GM18498 (cell line): ENCODE results near the gene PCDH15.

Source experiments
- ATAC-seq: cut with Tn5 transposase; IDR thresholded peaks from one replicate; pipeline ENCODE4 v1.9.1; 2021; ENCODE audit warnings: mild to moderate bottlenecking, moderate library complexity; ENCODE audit not compliant: unreplicated experiment

Gene PCDH15

DNA sequence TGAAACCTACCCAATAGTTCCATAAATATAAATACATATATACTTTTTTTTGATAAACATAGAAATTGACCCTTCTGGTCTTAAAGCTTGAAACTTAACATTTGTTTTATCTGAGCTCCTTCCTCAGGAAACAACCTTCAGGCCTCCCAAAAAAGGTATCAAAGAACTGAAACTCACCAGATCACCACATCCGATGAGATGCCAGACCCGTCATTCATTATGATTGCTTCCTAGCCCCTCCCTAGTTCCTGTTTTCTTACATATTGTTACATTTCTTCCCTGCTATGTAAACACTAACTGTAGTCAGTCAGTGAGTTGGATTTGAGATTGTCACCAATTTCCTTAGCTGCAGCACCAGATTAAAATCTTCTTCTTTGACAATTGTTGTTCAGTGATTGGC, 663.6 kb downstream of the PCDH15 start:
- ATAC-seq = no peak

DNA sequence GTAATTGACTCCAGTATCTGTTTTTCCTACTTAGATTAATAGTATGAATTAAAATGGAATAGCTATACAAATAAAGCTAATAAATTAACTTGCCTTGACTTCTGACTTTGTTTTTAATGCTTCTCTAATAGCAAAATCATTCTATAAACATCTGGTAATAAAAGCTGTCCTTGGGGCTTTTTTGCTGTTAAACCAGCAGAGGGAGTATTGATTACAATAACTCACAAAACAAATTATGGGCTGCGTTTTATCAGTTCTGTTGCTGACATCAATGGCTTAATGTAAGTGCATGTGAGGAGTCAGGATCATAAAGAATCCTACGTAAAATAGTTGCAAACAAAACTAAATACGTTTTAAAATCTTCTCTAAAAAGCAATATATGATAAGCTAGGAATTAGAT, 667.8 kb downstream of the PCDH15 start:
- ATAC-seq = no peak

DNA sequence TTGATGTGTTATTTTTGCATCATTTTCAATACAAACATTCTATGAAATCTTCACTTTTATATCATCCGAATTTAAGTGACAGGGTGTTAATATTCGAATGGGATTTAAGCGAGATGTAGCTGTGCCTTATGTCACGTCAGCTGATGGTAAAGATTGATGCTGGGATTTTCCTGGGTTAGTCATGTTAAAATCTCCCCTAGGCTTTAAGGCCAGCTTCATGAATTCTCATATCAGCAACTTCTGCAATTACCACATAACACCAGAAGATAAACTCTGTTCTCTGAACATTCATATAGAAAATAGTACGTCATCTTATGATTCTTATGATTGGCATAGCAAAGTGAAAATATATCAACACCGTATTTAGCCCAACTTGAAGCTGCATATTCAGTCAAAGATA, 669.2 kb downstream of the PCDH15 start:
- ATAC-seq = no peak

DNA sequence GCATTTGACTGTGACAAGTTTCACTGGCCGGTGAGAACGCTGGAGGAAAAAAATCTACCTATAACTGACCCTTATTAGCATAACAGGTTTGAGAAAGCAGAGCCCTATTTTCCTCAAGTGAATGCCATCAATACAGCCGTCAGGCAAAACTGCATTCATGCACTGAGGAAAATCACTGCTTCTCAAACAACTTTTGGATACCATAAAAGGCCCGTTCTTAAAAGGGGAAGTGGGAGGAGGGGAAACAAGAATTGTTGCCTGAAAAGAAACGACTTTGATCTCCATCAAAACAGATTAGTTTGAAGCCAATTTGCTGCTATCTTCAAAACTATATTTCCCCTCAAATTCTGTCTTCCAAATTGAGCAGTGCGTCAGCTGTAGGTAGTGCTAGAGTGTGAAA, 670.6 kb downstream of the PCDH15 start:
- no peak for ATAC-seq

DNA sequence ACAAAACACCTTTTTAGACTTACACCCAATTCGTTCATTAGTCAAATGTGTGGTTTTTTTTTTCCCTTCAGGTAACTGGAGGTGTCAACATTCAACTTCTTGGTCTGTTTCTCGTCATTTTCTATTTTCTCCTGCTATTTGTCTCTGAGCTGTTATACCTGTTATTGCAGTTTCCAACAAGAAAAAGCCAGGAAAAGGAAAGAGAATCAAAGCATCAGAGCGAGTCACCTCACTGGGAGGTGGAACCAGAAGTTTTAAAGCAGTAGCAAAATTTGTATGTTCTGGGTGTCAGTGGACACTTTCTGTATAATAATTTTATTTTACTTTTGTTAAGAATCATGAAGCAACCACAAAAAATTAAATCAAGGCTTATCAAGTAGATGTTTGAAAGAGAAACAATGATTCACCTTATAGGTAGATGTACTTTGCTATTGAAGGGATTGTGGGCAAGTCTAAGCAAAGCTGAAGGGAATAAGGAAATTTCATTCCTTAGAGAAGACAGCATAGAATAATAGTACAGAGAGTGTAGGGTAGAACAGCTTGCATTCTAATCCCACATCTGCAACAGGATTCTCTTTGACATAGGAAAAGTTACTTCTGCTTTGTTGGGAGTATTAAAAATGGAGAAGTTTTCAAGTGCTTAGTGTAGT, 675.8 kb downstream of the PCDH15 start:
- no peak for ATAC-seq

DNA sequence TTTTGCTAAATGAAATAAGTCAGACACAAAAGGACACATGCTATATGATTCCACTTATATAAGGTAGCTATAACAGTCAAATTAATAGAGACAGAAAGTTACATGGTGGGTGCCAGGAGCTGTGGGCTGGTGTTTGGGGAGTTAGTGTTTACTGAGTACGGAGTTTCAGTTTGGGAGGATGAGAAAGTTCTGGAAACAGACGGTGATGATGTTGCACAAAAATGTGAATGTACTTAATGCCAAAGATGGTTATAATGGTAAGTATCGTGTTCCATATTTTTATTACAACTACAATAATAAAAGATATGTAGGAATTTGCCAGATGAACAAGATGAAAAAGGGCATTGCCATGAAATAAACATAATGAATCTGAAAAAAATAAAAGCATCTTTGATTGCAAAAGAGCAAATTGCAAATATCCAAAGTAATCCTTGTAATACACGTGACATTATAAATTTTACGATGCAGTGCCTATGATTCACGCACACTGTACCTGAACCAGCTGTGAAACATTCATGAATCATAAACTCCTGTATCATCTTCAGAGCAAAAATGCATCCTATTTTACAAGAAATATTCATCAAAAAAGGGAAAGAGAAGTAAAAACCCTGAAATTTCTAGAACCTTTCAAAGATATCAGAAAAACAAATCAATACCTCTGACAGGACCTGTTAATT, 676.7 kb downstream of the PCDH15 start:
- no peak for ATAC-seq

DNA sequence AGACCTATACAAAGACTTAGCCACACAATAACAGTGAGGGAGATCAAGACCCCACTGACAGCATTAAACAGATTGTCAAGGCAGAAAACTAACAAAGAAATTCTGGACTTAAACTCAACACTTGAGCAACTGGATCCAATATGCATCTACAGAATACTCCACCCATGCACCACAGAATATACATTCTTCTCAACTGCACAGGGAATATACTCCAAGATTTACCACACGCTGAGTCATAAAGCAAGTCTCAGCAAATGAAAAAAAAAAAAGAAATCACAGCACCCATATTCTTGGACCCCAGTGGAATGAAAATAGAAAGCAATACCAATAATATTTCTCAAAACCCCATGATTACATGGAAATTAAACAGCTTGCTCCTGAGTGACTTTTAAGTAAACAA, 680.2 kb downstream of the PCDH15 start:
- ATAC-seq = no peak

DNA sequence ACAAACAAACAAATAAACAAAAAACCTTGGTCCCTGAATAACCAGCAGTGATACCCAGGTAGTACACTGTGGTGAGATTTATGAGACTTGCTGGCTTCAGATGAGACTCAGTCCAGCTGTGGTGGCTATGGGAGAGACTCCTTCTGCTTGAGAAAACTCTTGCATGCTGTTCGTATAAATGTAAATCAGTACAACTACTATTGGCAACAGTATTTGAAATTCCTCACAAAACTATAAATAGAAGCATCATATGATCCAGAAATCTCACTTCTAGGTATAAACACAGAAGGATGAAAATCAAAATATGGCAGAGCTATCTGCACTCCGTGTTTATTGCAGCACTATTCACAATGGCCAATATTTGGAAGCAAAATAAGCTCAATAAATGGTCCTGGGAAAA, 692.1 kb downstream of the PCDH15 start:
- no peak for ATAC-seq

DNA sequence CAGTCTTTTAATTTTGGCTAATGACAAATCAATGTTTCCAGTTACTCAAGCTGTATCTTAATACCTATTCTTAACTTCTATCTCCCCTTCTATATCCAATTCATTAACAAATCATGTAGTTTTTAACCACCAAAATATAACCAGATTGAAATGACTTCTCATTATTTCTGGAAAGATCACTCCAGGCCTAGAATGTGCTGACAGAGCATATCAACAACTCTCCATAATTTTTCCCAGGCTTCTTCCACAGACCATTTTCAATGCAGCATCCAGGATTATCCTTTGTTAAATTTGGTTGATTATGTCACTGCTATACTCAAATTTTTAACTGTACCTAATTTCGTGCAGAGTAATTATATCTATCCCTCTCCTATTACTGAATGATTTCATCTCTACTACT, 704.1 kb downstream of the PCDH15 start:
- ATAC-seq = no peak

DNA sequence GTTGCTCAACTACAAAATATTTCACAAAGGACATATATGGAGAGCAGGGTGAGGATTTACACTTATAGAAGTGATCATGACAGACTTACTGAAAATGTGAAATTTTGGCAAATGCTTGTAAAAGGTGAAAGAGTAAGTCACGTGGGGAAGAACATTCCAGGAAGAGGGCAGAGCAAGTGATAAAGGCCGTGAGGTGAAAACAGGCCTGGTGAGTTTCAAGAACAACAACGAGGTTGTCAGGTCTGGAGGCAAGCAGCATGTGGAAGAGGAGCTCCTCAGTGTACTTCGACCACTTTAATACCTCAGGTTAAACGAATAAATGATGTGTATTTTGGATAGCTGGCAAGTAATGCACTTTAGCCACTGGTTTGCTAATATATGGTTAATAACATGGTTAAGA, 706.7 kb downstream of the PCDH15 start:
- no peak for ATAC-seq

DNA sequence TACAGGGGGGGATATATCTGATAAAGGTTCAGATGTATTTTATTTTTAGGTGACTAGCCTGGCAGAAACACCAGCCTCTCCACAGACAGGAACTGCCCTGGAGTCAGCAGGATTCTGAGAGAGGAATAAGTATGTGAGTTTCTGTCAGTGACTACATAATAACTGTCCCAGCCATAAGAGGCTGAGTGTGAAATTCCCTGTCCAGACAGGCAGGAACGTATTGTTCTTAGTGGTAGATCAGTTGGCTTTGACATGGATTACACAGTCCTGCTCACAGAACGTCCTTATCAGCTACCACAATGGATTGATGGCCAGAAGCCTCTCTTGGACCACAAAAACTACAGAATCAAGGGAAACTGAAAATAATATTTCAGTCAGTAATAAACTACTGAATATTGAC, 709.8 kb downstream of the PCDH15 start:
- ATAC-seq = no peak

DNA sequence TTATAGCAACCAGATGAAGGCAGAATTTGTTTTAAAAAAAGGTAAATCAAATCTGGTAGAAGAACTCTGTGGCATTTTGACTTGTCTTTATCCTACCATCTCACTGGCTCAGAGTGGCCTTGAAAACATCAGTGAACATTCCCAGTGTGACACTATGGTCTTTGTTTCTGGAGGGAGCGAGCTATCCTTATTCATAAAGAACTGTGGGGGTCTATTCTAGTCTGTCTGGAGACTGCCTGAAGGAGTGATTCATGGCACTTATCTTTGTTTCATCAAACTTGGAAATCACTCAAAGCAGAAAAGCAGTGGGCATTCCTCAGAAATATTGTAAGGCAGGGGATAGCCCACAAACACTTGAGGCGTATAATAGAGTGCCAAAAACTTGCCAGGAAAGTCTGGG, 719.1 kb downstream of the PCDH15 start:
- ATAC-seq = no peak

DNA sequence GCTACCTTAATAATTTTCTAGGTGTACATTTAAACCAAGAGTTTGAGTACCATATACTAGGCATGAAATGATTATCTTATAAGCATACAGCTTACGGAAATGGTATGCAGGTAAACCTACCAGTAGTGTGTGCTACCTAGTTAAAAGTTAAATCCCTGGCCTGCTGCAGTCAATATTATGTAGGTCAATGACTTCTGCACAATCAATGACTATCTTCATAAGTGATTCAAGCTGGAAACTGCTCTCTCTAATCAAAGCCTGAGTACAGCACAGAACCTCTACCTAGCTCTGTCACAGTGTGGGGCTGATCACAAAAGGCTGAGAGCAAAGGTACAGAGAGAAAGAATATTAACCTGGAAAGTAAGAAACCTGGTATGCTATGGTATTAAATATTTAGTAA, 733.7 kb downstream of the PCDH15 start:
- ATAC-seq = no peak

DNA sequence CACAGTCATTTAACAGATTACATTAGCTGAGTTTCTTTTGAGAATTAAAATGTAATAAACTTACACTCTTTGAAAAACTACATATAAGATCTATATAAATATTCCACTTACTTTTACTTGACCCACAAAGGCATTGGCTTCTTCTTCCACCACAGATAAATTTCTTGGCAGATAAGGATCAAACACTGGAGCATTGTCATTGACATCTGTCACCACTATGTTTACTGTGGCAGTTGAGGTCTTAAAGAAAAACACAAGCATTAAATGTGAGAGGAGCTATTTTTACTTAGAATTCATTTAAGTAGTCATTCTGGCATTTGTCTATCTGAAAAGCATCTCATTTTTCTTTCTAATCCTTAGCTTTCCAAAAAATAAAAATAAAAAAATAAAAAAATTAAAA, 734.4 kb downstream of the PCDH15 start:
- no peak for ATAC-seq

DNA sequence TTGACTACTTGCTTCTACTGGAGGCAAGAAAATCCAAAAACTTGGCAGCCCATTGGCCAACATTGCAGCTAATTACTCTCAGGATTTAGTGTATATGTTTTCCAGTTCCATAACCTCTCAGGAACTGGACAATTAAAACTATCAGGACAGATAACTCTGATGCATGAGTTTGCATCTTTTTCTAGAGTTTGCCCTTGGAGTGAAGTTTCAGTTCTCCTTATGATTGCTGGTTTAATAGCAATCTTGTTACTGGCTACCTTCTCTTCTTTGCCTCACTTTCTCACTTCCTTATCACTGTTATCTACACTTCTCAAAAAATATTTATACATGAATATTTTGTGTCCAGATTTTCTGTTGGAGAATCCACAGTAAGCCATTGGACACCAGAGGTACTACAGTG, 735.9 kb downstream of the PCDH15 start:
- ATAC-seq = no peak

DNA sequence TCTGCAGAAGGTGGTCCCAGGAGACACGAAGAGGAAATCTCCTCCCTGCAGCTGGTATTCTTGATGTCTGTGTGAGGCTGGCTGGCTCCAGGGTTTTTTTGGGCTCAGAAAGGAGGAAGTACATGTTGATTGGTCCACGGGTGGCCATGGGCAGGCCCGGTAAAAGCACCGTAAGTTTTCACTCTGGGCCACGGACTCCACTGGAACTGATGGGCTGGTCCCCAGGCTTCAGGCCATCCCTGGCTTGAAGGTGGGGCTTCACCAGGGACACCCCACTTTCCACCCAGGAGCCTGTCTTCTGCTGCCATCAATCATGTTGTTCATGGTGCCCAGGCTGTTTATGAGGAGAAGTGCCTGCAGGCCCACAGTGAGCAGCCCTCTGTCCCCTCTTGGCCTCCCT, 736.8 kb downstream of the PCDH15 start:
- no peak for ATAC-seq

DNA sequence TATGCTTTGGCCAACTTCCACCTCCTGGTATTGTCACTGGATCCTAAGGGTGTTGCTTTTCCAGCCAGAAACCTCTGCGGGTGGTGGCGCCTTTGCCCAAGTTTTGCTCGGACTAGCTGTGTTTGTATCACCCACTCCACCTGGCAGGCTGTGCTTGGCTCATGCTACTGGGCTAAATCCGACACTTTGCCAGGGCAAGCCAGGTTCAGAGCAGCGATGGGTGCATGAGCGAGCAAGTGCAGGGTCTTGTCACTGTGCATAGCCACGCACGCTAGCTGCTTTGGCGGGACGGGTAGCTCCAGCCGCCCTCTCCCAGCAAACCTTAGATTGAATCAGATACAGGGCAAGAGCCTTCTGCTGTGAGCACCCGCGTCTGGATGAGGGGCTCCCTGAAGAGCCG, 737.5 kb downstream of the PCDH15 start:
- ATAC-seq = no peak

DNA sequence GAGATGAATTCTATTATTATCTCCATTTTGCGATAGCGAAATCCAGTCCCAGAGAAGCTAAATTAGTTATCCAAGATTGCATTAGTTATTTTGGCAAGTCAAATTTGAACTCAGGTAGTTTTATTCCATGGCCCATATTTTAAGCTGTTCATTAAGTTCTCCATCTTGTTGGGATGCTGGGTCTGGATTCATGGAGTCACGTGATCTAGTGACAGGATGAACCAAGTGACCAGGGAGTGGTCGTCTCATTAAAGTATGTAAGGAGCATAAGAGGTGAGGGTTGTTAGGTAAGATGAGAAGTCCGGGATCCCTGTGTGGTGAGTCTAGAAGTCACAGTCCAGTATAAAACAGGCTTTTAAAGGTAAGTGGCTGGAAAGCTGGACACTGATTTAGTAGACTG, 740.5 kb downstream of the PCDH15 start:
- no peak for ATAC-seq

DNA sequence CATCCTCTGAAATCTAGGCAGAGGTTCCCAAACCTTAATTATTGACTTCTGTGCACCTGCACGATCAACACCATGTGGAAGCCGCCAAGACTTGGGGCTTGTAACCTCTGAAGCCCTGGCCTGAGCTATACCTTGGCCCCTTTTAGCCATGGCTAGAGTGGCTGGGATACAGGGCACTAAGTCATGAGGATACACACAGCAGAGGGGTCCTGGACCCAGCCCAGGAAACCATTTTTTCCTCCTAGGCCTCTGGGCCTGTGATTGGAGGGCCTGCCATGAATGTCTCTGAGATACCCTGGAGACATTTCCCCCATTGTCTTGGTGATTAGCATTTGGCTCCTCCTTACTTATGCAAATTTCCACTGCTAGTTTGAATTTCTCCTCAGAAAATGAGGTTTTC, 743.7 kb downstream of the PCDH15 start:
- no peak for ATAC-seq

DNA sequence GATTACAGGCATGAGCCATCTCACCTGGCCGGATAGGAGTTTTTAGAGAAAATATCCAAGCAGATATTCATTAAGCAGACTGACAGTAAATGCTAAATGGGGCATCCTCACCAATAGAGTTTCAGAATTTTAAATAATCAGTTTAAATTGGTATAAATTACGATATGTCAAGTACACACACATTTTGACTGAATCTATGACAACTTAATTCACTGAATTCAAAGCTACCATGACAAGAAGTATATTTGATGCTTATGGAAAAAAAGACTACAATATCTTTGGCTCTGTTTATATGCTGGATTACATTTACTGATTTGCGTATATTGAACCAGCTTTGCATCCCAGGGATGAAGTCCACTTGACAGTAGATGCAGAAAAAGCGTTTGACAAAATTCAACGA, 774.7 kb downstream of the PCDH15 start:
- ATAC-seq = no peak

DNA sequence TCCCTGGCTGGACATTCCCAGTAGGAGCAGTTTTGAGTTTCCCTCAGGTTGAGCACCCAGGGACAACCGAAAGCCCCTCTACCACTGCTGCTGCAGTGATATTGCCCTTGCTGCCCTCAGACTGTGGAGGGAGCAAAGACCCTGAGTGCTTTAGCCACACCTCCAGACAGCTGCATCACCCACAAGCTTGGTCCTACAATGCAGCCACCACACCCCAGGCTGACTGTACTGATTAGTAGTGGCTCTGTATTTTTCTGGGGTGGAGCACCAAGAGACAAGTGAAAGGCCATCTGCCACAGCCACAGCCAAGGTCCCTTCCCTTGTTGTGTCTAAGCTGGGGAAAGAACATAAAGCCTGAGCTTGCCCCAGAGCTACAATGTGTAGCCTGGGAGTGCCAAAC, 789.9 kb downstream of the PCDH15 start:
- ATAC-seq = no peak

DNA sequence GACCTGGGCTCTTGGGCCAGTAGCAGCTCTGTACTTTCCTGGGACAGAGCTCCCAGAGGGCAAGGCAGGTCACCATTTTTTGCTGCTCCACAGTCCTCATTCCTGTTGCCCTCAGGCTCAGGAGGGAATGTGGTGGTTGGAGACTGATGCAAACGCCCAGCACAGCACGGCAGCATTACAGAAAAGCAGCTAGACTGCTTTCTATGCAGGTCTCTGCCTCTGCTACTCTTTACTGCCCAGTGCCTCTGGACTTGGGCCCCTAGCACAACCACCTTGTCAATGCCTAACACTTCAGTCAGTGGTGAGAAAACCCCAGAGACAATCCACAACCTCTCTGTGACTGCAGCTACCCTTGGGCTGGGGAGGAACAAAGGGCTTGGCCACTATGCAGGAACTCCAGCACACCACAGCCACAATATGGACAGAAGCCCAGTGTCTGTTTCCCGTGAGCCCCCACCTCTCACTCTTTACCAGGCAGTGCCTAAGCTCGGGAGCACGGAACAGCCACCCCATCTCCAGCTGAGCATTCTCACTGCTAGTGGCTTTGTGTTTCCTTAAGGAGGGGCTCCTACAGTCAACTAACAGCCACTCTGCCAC, 790.6 kb downstream of the PCDH15 start:
- ATAC-seq = no peak

DNA sequence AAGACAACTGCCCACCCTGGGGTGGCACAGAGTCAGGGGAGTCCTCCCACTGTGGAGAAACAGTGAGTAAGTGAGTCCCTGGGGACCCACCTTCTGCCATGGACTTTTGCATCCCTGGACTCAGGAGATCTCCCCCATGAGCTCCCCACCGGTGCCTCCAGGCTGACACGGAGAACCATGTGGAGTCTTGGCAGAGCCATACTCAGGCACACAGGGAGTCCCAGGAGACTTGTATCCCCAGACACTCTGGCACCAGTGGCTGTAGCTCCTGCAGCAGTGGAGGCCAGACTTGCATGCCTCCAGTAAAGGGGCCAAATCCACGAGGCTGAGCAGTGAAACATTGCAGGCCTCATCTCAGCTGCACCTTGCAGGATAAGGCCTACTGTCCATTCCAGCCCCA, 791.4 kb downstream of the PCDH15 start:
- ATAC-seq = no peak
